GM19438 (cell line): Measurements from ENCODE around the gene DBNDD2.

ENCODE experiments used
- ATAC-seq: cut with Tn5 transposase; IDR thresholded peaks from one replicate; pipeline ENCODE4 v1.9.1; 2021; ENCODE audit warnings: low read depth; ENCODE audit not compliant: unreplicated experiment

Gene DBNDD2

GRCh38 chr20:45413479-45413878, 5.4 kb downstream of the DBNDD2 start:
- no peak for ATAC-seq

DNA sequence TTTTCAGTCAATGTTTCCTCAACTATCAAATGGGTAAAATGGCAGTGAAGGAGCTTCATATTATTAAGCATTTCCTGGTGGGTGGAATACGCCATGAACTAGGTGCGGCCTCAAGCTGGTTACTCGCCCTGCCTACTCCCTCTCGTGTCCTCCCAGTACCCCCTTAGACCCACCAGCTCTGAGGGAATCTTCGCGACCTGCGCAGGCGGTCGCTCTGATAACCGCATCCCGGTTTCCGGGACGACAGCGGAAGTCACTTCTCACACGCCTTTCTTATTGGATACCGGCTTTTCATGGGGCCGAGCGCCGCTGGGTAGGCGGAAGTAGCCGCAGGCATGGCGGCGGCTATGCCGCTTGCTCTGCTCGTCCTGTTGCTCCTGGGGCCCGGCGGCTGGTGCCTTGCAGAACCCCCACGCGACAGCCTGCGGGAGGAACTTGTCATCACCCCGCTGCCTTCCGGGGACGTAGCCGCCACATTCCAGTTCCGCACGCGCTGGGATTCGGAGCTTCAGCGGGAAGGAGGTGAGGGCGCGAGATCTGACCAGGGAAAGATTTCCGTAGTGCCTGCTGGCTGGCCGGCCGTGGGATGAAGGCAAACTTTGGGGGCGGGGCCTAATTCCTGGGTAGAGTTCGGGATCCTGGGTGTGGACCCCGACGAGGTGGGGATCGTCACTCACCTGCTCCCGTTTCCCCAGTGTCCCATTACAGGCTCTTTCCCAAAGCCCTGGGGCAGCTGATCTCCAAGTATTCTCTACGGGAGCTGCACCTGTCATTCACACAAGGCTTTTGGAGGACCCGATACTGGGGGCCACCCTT, 7.9 kb downstream of the DBNDD2 start, which contains the start of gene PIGT:
TSS of gene PIGT (plus strand) at position 320 of the 816 bp plus-strand sequence. CDS start at position 336, 16 bp downstream.
- peak; percentile 69 for ATAC-seq

DNA sequence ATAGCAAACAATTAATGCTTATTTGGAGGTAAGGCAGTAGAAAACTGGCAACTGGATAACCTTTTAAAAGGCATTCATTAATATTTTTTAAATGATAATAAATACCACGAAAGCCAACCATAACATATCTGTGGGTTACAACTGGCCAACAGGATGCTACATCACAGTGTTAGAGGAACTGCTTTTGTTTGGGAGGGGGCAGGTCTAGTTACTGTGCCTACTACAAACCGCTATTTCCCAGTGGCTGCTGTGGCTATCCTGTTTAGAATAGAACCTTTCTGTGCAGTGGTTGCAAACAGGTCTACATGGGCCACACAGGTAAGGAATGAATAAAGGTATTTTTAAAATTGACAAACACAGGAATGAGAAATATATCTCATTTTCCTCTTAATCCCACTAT, 8.8 kb downstream of the DBNDD2 start:
- ATAC-seq: no peak

GRCh38 chr20:45419188-45420091, 11.4 kb downstream of the DBNDD2 start:
- peak; percentile 65 for ATAC-seq

DNA sequence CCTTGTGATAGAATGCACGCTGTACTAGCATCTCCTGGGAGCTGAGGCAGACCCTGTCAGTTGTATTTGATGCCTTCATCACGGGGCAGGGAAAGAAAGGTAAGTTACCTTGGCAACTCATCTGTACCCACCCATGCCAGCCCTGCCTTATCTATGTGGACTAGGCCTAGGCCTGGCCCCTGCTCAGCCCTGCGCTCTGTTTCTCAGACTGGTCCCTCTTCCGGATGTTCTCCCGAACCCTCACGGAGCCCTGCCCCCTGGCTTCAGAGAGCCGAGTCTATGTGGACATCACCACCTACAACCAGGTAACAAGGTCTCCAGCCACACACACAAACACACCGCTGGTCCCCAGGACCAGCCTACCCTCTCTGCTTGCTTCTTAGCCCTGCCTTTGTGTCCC, 12.0 kb downstream of the DBNDD2 start:
- no peak for ATAC-seq

GRCh38 chr20:45423700-45424099, 15.6 kb downstream of the DBNDD2 start:
- ATAC-seq: no peak

DNA sequence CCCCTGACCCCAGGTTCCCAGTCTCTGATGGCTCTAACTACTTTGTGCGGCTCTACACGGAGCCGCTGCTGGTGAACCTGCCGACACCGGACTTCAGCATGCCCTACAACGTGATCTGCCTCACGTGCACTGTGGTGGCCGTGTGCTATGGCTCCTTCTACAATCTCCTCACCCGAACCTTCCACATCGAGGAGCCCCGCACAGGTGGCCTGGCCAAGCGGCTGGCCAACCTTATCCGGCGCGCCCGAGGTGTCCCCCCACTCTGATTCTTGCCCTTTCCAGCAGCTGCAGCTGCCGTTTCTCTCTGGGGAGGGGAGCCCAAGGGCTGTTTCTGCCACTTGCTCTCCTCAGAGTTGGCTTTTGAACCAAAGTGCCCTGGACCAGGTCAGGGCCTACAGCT, 17.5 kb downstream of the DBNDD2 start:
- no peak for ATAC-seq

DNA sequence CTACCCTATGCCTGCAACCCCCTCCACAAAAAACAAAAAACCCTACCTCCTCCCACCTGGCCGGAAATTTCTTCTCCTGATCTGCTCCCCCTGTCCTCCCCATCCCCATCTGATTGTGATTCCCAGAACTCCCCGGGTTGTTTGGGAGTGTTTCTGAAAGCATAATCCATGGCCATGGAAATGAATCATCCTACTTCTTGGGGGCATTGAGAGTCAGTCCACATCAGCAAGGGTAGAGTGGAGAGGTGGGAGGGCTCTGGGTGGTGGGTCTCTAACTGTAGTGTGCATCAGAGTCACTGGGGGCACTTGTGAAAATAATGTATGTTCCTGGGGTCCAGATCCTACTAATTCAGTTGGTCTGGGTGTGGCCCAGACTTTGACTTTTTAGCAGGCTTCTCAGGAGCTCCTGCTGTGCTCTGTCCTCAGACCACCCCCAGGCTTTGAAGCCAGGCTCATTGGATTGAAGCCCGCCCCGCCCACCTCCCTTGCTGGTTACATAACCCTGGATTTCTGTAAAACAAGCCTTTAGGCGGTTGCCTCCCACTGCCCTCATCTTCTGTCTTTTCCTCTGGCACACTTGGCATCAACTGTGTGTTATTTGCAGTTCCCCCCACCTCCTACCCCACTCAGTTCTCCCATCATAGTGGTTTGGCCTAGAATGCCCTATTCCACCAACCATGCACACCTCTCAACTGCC, 18.4 kb downstream of the DBNDD2 start:
- no peak for ATAC-seq

DNA sequence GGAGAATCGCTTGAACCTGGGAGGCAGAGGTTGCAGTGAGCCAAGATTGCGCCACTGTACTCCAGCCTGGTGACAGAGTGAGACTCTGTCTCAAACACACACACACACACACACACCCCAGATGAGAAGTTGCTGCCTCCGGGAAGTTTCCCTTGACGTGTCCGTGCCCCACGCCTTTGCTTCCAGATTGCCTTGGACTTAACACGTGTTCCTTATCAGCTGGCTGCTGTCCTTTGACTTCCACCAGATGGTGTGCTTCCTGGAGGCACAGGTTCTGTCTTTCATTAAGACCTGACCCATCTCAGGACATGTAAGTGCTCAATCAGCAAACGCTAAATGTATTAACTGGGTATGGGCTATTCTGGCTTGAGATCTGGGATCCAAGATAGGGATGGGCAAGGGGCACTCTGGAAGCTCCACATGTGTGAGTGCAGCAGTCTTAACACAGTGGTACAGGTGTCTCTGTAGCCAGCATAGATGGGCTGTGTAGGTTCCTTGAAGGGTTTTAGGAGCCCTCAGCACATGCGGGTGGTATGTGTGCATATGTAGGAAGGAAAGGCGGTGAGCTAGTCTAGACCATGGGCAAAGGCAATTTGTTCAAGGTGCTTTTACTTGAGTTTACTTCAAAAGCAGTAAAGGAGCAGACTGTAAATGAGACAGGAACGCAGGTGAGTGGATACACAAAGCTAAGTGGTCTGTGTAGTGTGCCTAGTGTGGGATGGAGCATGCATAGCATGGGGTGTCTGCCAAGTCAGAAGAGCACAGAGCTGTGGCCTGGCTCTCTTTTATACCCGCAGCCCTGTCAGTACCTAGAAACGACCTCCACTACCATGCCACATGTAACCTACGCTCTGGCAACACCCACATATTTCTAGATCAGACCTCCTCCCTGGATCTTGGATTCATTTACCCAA, 19.4 kb downstream of the DBNDD2 start:
- ATAC-seq: no peak

GRCh38 chr20:45429618-45430017, 21.5 kb downstream of the DBNDD2 start:
- ATAC-seq: no peak

DNA sequence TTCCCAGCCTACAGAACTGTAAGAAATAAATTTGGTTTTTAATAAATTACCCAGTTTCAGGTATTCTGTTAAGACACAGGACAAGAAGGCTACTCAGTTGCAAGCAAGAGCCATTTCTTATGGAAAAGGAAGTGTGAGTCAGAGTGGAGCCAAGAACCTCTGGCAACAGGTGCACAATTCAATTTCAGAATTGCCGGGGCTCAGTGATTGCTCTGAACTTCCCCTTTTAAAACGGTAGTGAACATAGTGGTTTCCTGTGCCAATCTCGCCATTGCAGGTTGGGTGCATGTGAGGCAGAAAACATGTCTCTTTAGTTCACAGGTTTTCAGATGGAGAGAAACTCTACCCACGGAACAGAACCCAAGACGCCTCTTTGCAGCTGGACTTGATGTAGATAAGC, 24.2 kb downstream of the DBNDD2 start:
- peak; percentile 71 for ATAC-seq

DNA sequence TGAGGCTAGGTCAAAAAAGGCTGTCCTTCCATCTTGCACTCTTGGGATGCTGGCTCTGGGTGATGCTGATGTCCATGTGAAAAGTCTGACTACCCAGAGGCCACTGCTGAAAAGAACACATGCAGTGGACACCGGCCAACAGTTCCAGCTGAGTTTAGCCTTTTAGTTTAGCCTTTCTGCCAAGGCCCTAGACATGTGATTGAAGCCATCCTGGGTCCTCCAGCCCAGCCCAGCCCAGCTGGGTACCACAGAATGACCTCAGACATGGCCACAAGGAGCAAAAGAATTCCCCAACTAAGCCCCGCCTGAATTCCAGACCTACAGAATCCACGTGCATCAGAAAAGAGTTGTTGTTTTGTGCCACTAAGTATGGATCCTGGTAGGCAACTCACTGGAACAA, 25.2 kb downstream of the DBNDD2 start:
- no peak for ATAC-seq

DNA sequence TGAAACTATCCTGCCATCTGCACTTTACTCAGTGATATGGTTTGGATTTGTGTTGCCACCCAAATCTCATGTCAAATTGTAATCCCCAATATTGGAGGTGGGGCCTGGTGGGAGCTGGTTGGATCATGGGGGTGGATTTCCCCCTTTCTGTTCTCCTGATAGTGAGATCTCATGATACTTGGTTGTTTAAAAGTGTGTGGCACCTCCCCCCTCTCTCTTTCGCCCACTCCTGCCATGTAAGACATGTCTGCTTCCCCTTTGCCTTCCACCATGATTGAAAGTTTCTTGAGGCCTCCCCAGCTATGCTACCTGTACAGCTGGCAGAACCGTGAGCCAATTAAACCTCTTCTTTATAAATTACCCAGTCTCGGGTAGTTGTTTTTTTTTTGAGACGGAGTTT, 25.9 kb downstream of the DBNDD2 start:
- no peak for ATAC-seq

GRCh38 chr20:45436732-45437485, 28.8 kb downstream of the DBNDD2 start:
- ATAC-seq: no peak

DNA sequence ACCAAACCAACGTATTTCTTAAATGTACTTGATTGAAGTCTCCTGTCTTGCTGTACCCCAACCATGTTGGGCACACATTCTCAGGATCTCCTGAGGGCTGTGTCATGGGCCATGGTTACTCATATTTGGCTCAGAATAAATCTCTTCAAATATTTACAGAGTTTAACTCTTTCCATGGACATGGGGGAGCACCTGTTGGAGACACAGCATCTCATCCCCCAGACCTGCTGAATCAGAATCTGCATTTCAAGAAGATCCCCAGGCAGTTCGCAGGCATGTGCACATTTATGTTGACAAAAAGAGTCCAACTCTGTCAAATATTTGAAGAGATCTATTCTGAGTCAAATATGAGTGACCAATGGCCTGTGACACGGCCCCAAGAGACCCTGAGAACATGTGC, 32.3 kb downstream of the DBNDD2 start:
- ATAC-seq: no peak

DNA sequence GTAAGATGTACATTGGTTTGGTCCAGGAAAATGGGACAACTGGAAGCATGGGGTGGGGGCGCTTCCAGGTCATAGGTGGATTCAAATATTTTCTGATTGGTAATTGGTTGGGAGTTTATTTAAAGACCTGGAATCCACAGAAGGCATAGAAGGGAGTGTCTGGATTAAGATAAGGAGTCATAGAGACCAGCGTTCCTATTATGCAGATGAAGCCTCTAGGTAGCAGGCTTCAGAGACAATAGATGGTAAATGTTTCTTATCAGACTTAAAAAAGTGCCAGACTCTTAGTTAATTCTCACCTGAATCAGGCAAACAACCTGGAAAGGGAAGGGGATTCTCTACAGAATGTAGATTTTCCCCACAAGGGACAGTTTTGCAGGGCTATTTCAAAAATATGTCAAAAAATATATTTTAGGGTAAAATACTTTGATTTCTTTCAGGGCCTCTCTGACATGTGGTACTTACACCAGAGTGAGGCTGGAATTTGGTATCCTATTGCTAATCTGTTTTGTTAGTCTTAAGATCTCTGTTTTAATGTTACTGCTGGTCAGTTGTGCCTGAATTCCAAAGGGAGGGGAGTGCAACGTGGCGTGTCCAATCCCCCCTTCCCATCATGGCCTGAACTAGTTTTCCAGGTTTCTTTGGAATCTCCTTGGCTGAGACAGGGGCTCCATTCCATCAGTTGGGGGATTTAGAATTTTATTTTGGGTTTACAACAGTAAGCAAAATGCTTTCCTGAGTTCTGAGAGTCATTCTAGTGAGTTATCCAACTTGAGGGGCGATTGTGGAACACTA, 33.0 kb downstream of the DBNDD2 start:
- ATAC-seq: no peak

DNA sequence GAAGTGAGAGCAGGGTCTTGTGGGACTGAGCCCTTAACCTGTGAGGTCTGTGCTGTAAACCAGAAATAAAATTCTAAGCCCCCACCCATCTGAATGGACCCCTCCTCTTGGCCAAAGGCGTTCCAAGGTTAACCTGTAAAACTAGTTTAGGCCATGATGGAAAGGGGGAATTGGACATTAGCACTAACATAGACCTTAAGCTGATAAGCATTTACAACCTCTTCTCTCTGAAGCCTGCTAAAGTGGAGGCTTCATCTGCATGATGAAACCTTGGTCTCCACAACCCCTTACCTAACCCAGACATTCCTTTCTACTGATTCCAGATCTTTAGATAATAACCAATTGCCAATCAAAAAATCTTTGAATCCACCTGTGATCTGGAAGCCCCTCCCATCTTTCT, 33.7 kb downstream of the DBNDD2 start:
- ATAC-seq: no peak

DNA sequence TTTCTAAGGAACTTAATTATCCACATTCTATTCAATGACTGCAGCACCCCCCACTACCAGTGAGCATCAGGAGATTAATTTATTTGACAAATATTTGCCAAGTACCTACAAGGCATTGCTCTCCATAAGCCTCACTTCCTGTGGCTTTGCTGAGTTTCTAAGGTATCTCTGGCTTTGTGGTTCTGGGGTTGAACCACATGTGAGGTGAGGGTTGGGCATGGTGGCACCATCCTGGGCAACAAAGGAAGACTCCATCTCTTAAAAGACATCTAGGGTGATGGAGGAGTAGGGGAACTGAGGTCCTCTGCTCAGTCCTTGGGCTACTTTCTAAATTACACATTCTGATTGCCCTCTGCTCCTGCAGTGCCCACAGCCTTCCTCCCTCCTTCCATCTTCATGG, 36.0 kb downstream of the DBNDD2 start:
- ATAC-seq: no peak
